Measurements from ENCODE around the gene MLN. TPM values are rescaled to one million over a fixed set of nuclear protein-coding genes. Genes with fewer than 3 reads are reported as not detected.
A peak's percentile ranks its signal among the peaks of the same experiment; 100 is the strongest.

Gene MLN, protein sequence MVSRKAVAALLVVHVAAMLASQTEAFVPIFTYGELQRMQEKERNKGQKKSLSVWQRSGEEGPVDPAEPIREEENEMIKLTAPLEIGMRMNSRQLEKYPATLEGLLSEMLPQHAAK
- not detected in 2 replicates for total RNA-seq

DNA sequence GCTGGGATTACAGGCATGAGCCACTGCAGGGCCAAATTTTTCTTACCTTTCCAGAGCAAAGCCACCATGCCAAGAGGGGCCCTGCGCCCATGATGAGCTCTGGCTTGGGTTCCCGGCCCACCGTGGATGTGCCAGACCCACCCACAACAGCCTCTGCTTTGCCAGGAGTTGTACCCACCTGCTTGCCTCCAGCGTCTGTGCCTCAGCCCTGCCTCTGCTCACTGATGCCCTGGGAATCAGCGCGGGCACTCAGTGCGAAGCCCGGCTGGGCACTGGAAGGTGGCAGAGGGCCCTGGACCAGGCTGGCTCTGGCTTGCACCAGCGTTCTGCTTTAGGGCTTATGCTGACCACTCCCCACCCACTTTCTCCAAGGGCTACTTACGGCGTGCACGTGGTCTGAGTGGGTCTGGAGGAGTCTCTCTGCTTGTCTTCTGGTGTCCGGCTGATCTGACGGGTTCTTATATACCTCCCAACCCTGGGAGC lies at the start of gene MLN:
TSS of gene MLN (minus strand) at position 433 of the 483 bp plus-strand sequence. CDS start 2,840 bp downstream, outside the sequence.
- DNase-seq (ENCODE audit: low read depth): no peak
- TF ChIP-seq, protein P1, sequence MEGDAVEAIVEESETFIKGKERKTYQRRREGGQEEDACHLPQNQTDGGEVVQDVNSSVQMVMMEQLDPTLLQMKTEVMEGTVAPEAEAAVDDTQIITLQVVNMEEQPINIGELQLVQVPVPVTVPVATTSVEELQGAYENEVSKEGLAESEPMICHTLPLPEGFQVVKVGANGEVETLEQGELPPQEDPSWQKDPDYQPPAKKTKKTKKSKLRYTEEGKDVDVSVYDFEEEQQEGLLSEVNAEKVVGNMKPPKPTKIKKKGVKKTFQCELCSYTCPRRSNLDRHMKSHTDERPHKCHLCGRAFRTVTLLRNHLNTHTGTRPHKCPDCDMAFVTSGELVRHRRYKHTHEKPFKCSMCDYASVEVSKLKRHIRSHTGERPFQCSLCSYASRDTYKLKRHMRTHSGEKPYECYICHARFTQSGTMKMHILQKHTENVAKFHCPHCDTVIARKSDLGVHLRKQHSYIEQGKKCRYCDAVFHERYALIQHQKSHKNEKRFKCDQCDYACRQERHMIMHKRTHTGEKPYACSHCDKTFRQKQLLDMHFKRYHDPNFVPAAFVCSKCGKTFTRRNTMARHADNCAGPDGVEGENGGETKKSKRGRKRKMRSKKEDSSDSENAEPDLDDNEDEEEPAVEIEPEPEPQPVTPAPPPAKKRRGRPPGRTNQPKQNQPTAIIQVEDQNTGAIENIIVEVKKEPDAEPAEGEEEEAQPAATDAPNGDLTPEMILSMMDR (IDR thresholded peaks at IDR 0.05; ENCODE audit: insufficient read depth, low read depth, low read length): no peak
- no peak within 1 kb of the TSS for H3K4me3 ChIP-seq (ENCODE audit: low read depth, low read length)

- TF ChIP-seq, protein P1 (IDR thresholded peaks at IDR 0.05; ENCODE audit: insufficient read depth, low read depth, low read length): no peak
- DNase-seq (ENCODE audit: low read depth): no peak
- no peak overlapping the region for H3K4me3 ChIP-seq (ENCODE audit: low read depth, low read length)
Measured at GRCh38 chr6:33853026-33853425, 49.2 kb upstream of the MLN start.

DNA sequence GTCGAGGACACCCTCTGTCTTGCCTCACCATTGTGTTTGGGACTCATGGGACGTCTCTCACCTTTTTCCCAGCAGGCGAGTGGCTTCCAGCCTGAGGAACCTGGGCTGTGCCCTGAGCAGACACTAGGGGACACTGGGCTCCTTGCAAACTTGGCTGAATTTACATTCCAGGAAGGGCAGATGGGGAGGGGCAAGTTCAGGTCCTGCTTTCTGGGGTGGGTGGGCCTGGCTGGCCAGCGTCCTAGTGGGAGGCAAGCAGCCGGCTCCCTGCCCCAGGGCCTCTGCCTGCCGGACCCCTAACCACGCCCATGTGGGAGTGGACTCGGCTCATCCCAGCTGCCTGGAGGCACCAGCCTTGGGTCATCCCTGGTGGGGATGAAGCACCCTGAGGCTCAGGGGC lies 48.2 kb upstream of the MLN start:
- peak; percentile 43 for DNase-seq (ENCODE audit: low read depth)
- TF ChIP-seq, protein P1 (IDR thresholded peaks at IDR 0.05; ENCODE audit: insufficient read depth, low read depth, low read length): peak; percentile 59
- no peak overlapping the region for H3K4me3 ChIP-seq (ENCODE audit: low read depth, low read length)

- no peak overlapping the region for H3K4me3 ChIP-seq (ENCODE audit: low read depth, low read length)
- TF ChIP-seq, protein P1 (IDR thresholded peaks at IDR 0.05; ENCODE audit: insufficient read depth, low read depth, low read length): no peak
- DNase-seq (ENCODE audit: low read depth): no peak
Measured at GRCh38 chr6:33850869-33851541, 47.2 kb upstream of the MLN start.

GRCh38 chr6:33850296-33850695 lies 46.5 kb upstream of the MLN start:
- H3K4me3 ChIP-seq (ENCODE audit: low read depth, low read length): no peak overlapping the region
- TF ChIP-seq, protein P1 (IDR thresholded peaks at IDR 0.05; ENCODE audit: insufficient read depth, low read depth, low read length): no peak
- no peak for DNase-seq (ENCODE audit: low read depth)

DNA sequence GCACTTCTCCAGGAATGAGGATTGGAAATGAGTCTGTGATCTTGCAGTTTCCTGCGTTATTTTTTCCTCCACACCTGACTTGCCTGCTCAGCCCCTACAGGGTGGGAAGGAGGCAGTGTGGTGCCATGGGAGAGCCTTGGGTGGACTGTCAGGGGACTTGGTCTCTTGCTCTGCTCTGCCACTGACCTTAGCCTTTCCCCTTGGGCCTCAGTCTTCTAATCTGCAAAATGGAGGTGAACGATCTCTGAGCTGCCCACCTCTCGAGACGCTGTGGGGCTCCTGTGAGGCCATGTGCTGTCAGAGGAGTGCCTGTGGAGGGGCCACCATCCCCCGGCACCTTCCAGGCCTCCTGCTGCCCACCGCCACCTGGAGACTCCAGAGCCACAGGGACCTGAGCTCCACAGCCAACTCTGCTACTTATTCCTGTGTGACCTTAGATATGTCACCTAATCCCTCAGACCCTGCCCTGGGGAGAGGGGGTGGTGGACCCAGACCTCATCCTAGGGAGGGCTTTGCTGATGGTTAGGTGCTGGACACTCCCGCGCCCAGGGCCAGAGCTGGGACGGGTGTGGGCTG lies 45.8 kb upstream of the MLN start:
- TF ChIP-seq, protein P1 (IDR thresholded peaks at IDR 0.05; ENCODE audit: insufficient read depth, low read depth, low read length): no peak
- H3K4me3 ChIP-seq (ENCODE audit: low read depth, low read length): no peak overlapping the region
- DNase-seq (ENCODE audit: low read depth): no peak

Data from fibroblast of villous mesenchyme (primary cell).